GM19035 (cell line): ENCODE results near the gene CD180.

Source experiments
- ATAC-seq: cut with Tn5 transposase; IDR thresholded peaks from one replicate; pipeline ENCODE4 v1.9.1; 2021; ENCODE audit not compliant: unreplicated experiment

Gene CD180

DNA sequence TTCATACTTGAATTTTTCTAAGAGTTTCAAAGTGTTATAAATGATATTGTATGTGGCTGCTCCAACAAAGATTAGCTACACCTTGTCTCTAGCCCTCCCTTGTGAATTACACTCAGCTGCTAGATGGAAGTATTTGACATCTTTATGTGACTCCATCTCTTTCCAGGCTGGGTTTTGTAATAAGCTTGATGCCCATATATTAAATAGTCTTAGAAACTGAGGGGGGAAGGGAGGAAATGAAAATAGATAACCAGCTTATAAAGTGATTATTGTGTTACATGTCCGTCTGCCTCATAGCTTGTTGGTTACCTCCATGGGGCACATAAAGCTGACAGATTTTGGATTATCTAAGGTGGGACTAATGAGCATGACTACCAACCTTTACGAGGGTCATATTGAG is 63.4 kb downstream of the CD180 start:
- no peak for ATAC-seq

- no peak for ATAC-seq
Measured at GRCh38 chr5:67129768-67130167, 66.8 kb downstream of the CD180 start.
